GM19193 (cell line): ENCODE data around the gene TCTA.

Experiments
- POLR2A ChIP-seq: IDR thresholded peaks from 4 replicates; pipeline ENCODE4 v1.6.1; 2011; ENCODE audit not compliant: insufficient read depth, insufficient read length; ENCODE audit errors: extremely low read depth

TCTA gene

DNA sequence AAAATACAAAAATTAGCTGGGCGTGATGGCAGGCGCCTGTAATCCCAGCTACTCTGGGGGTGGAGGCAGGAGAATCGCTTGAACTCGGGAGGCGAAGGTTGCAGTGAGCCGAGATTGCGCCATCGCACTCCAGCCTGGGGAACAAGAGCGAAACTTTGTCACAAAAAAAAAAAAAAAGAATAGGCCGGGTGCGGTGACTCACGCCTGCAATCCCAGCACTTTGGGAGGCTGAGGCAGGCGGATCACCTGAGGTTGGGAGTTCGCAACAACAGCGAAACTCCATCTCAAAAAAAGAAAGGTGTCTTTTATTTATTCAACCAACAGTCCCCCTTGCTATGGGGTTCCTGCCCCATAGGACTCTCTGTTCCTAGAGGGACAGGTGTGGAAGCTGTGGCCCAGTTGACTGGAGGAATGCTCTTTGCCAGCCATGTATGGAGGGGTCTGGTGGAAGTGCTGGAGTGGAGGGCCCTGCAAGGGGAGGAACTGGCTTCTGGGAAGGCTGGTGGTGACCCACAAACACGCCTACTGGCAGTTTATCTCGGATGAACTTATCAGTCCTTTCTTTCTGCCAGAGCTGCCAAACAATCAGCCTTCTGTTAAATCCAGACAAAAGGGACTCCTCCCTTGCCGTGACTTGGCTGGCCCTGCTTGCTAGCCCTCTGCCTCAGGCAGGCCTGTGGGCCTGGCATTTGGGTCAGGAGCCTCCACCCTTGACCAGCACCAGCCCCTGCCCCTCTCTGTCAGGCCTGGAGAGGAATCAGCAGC is 53.2 kb downstream of the TCTA start:
- no peak for TF ChIP-seq POLR2A
